HCT116 (cell line): Measurements from ENCODE around the gene MPHOSPH10. TPM values are rescaled to one million over a fixed set of nuclear protein-coding genes. Genes with fewer than 3 reads are reported as not detected.

Experiments used
- ATAC-seq: fragments of 200-7000 bp; cut with Tn5 transposase; 2 replicates; pipeline ENCODE4 v1.9.1; 2020; ENCODE audit warnings: mild to moderate bottlenecking, moderate library complexity
- BruUV-seq: library from RNA; stranded (reverse); fragments of 400-500 nt; replicated peaks from 2 replicates; lab custom pipeline; 2021; lab: Mats Ljungman, UMichigan
- CTCF ChIA-PET: fragments of 300-600 bp; sonication (Branson Sonifier 250); formaldehyde crosslinking; loops from one replicate; lab custom pipeline; 2021; ENCODE audit warnings: antibody characterized with exemption; lab: Charles Lee
- POLR2A ChIA-PET: fragments of 300-600, 350-600 bp; sonication (Branson Sonifier 250); formaldehyde crosslinking; loops from one replicate; lab custom pipeline; 2021; ENCODE audit warnings: antibody characterized with exemption; lab: Charles Lee
- RAD21 ChIA-PET, 2 experiments: fragments of 300-600 bp; sonication (Branson Sonifier 250); formaldehyde crosslinking; loops; one replicate each; lab custom pipeline; 2023; ENCODE audit warnings: low total read pairs in 2 of 2; ENCODE audit not compliant: uncharacterized antibody in 2 of 2, unreplicated experiment in 2 of 2, low non-redundant PET in 1 of 2; lab: Charles Lee
- DNase-seq: peaks from one replicate; pipeline ENCODE4 v3.0.0-alpha.2; 2010; ENCODE audit warnings: low read depth, low spot score
- H2AFZ ChIP-seq: fragments of 200-600 bp; shearing (Covaris generic), sonication (generic); 2 replicates; pipeline ENCODE4 v1.6.1; 2017; ENCODE audit warnings: low read depth, mixed run types, mixed read lengths, antibody characterized with exemption, low read length; ENCODE audit not compliant: poor library complexity, severe bottlenecking
- H3K27ac ChIP-seq: 2 replicates; pipeline ENCODE4 v1.5.1; 2012; ENCODE audit warnings: low read depth, low read length
- H3K27me3 ChIP-seq: fragments of 200-600 bp; sonication (generic); 2 replicates; pipeline ENCODE4 v1.6.1; 2016; ENCODE audit warnings: mixed run types, low read length, mixed read lengths; ENCODE audit not compliant: insufficient read depth
- H3K36me3 ChIP-seq, 2 experiments: fragments of 200-500 bp in 1 of 2; fragments of 200-600 bp in 1 of 2; sonication (Bioruptor generic) in 1 of 2; sonication (generic) in 1 of 2; 2 replicates each; pipeline versions ENCODE4 v1.5.1 to v1.6.1; 2014 to 2016; ENCODE audit warnings: low read length in 2 of 2, inconsistent platforms in 1 of 2, mixed read lengths in 1 of 2, mixed run types in 1 of 2; ENCODE audit not compliant: insufficient read depth in 2 of 2, control insufficient read depth in 1 of 2
- H3K4me1 ChIP-seq, 2 experiments: fragments of 200-600 bp in 1 of 2; sonication (generic) in 1 of 2; 2 replicates each; pipeline versions ENCODE4 v1.5.1 to v1.6.1; 2012 to 2017; ENCODE audit warnings: low read length in 2 of 2, inconsistent platforms in 1 of 2, mild to moderate bottlenecking in 1 of 2, mixed read lengths in 1 of 2, mixed run types in 1 of 2, moderate library complexity in 1 of 2; ENCODE audit not compliant: insufficient read depth in 2 of 2, control insufficient read depth in 1 of 2
- H3K4me2 ChIP-seq: fragments of 200-600 bp; sonication (generic); 2 replicates; pipeline ENCODE4 v1.6.1; 2017; ENCODE audit warnings: mixed run types, low read length, mixed read lengths
- H3K4me3 ChIP-seq, 2 experiments: fragments of 200-600 bp in 1 of 2; sonication (generic) in 1 of 2; replicated peaks in 1 of 2; 2 replicates each; pipeline ENCODE4 v1.5.1; 2011 to 2016; ENCODE audit warnings: low read length in 2 of 2, control low read depth in 1 of 2, low read depth in 1 of 2, mild to moderate bottlenecking in 1 of 2, mixed read lengths in 1 of 2, mixed run types in 1 of 2
- H3K79me2 ChIP-seq: fragments of 200-600 bp; sonication (generic); 2 replicates; pipeline ENCODE4 v1.6.1; 2017; ENCODE audit warnings: mild to moderate bottlenecking, mixed run types, low read length, moderate library complexity, mixed read lengths; ENCODE audit not compliant: insufficient read depth
- H3K9ac ChIP-seq: fragments of 200-600 bp; sonication (generic); 2 replicates; pipeline ENCODE4 v1.6.1; 2016; ENCODE audit warnings: low read length, mixed read lengths
- H3K9me2 ChIP-seq: fragments of 200-600 bp; sonication (generic), shearing (Covaris generic); 2 replicates; pipeline ENCODE4 v1.6.1; 2017; ENCODE audit warnings: mixed run types, mild to moderate bottlenecking, moderate library complexity; ENCODE audit not compliant: insufficient read depth
- H3K9me3 ChIP-seq, 2 experiments: fragments of 200-500 bp in 1 of 2; fragments of 200-600 bp in 1 of 2; sonication (Bioruptor generic) in 1 of 2; sonication (generic) in 1 of 2; 2 replicates each; pipeline ENCODE4 v1.6.1; 2014 to 2017; ENCODE audit warnings: low read length in 2 of 2, mixed read lengths in 2 of 2, inconsistent platforms in 1 of 2, low read depth in 1 of 2, mild to moderate bottlenecking in 1 of 2, mixed run types in 1 of 2, moderate library complexity in 1 of 2; ENCODE audit not compliant: control insufficient read depth in 1 of 2, insufficient read depth in 1 of 2
- H4K20me1 ChIP-seq: fragments of 200-600 bp; sonication (generic), shearing (Covaris generic); 2 replicates; pipeline ENCODE4 v1.6.1; 2017; ENCODE audit warnings: mixed run types, mild to moderate bottlenecking, moderate library complexity; ENCODE audit not compliant: insufficient read depth
- CEBPB ChIP-seq: IDR thresholded peaks from 2 replicates; pipeline ENCODE4 v1.6.1; 2012; ENCODE audit warnings: low read depth
- ELF1 ChIP-seq: IDR thresholded peaks from 2 replicates; pipeline ENCODE4 v1.6.1; 2012; ENCODE audit warnings: low read depth, borderline replicate concordance
- EZH2 ChIP-seq: fragments of 200-600 bp; sonication (generic); IDR thresholded peaks from 2 replicates; pipeline ENCODE4 v1.6.1; 2017; ENCODE audit warnings: antibody characterized with exemption, mixed run types
- EZH2phosphoT487 ChIP-seq: fragments of 200-600 bp; IDR thresholded peaks from 2 replicates; pipeline ENCODE4 v1.6.1; 2018; ENCODE audit warnings: antibody characterized with exemption, borderline replicate concordance
- JUND ChIP-seq: IDR thresholded peaks from 2 replicates; pipeline ENCODE4 v1.6.1; 2012
- intact Hi-C: fragments of 100-400 bp; cut with micrococcal nuclease; formaldehyde crosslinking; loops from 2 replicates; pipeline ENCODE4 v1.10.0; 2022
- total RNA-seq: library from RNA; stranded (reverse); gene quantifications from one replicate; pipeline ENCODE4 v1.2.1, GENCODE V29; 2021; ENCODE audit not compliant: unreplicated experiment
- TF ChIP-seq, protein P1 (sequence below): IDR thresholded peaks from 2 replicates; pipeline ENCODE4 v1.6.1; 2012
- TF ChIP-seq, protein P2 (sequence below): IDR thresholded peaks from 2 replicates; pipeline ENCODE4 v1.6.1; 2012; ENCODE audit warnings: low read depth

MPHOSPH10 gene
- total RNA-seq, 1 experiment from 2014 or later: 36.7 TPM

DNA sequence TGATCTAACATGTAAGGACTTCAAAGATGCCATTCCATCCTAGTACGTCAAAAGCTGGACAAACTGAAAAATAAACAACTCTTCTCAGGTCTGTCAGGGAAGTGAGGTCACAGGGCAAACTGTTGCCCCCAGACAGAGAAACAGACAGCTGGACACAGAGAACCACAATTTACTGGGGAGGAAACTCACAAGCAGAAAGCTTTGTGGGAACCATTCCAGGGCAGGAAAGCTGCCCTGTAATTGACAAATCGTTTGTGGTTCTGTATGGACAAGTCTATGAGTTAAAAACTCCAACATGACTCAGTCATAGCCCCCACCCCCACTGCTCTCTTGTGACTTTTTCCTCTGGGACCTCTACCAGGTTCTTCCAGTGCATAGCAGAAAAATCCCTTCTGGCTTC lies 28.8 kb upstream of the MPHOSPH10 start:
- no peak overlapping the region for H2AFZ ChIP-seq
- RAD21 ChIA-PET: no interaction called here
- H4K20me1 ChIP-seq: no peaks in the 10 kb centered on the region
- CTCF ChIA-PET: interaction anchor here (1.3 to 2.7 kb wide), 7 partner anchors 9 to 55 kb away, joined by 3 to 17 read pairs (median 8); partner anchors contain the start of gene NAGK
- no peak overlapping the region for H3K4me3 ChIP-seq
- ATAC-seq (no peak), DNase-seq (no peak)
- no peaks in the 10 kb centered on the region for H3K9me3 ChIP-seq
- POLR2A ChIA-PET: interaction anchor here (1.1 kb wide), 1 partner anchor 13 kb away, joined by 4 read pairs; no protein-coding TSS in a partner anchor
- no peak overlapping the region for H3K27ac ChIP-seq
- intact Hi-C loops: no loop called here
- no peaks in the 10 kb centered on the region for H3K27me3 ChIP-seq
- TF ChIP-seq CEBPB (no peak), EZH2phosphoT487 (no peak), ELF1 (no peak), EZH2 (no peak), JUND (no peak)
- TF ChIP-seq, protein P1, sequence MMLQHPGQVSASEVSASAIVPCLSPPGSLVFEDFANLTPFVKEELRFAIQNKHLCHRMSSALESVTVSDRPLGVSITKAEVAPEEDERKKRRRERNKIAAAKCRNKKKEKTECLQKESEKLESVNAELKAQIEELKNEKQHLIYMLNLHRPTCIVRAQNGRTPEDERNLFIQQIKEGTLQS: no peak
- TF ChIP-seq, protein P2, sequence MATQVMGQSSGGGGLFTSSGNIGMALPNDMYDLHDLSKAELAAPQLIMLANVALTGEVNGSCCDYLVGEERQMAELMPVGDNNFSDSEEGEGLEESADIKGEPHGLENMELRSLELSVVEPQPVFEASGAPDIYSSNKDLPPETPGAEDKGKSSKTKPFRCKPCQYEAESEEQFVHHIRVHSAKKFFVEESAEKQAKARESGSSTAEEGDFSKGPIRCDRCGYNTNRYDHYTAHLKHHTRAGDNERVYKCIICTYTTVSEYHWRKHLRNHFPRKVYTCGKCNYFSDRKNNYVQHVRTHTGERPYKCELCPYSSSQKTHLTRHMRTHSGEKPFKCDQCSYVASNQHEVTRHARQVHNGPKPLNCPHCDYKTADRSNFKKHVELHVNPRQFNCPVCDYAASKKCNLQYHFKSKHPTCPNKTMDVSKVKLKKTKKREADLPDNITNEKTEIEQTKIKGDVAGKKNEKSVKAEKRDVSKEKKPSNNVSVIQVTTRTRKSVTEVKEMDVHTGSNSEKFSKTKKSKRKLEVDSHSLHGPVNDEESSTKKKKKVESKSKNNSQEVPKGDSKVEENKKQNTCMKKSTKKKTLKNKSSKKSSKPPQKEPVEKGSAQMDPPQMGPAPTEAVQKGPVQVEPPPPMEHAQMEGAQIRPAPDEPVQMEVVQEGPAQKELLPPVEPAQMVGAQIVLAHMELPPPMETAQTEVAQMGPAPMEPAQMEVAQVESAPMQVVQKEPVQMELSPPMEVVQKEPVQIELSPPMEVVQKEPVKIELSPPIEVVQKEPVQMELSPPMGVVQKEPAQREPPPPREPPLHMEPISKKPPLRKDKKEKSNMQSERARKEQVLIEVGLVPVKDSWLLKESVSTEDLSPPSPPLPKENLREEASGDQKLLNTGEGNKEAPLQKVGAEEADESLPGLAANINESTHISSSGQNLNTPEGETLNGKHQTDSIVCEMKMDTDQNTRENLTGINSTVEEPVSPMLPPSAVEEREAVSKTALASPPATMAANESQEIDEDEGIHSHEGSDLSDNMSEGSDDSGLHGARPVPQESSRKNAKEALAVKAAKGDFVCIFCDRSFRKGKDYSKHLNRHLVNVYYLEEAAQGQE: no peak
- no peak overlapping the region for H3K9ac ChIP-seq
- no peaks in the 10 kb centered on the region for H3K36me3 ChIP-seq
- H3K4me2 ChIP-seq: no peak overlapping the region
- no TSS peak for BruUV-seq
- no peaks in the 10 kb centered on the region for H3K79me2 ChIP-seq
- no peaks in the 10 kb centered on the region for H3K9me2 ChIP-seq
- H3K4me1 ChIP-seq: peaks cover 0 to 2% of the 10 kb centered on the region in 2 experiments; a peak in 1 of 4 replicates
